ENCODE data around the gene EIF5B.
"Not testable (repeated sequence)": the region's sequence is repeated elsewhere in the genome, so short reads cannot be mapped to it uniquely, and the experiment has no call there.

Gene EIF5B

GRCh38 chr2:99365661-99366060, 28.5 kb downstream of the EIF5B start:
- H3K4me1 ChIP-seq (ENCODE audit: control insufficient read depth in 2 of 2, insufficient read depth in 2 of 2, low read length in 2 of 2), result no peaks in the 10 kb centered on the region
- no peak overlapping the region for H3K27ac ChIP-seq (ENCODE audit: low read depth in 2 of 2, low read length in 2 of 2)
- peaks cover 40 to 48% of the 10 kb centered on the region in 2 donors for H3K36me3 ChIP-seq (ENCODE audit: control insufficient read depth in 2 of 2, insufficient read depth in 2 of 2, low read length in 2 of 2)
- H3K9ac ChIP-seq (ENCODE audit: low read depth in 1 of 2, low read length in 2 of 2), result no peak overlapping the region
- no peak overlapping the region for H3K4me3 ChIP-seq (ENCODE audit: low read length in 2 of 2)
- H3K27me3 ChIP-seq (ENCODE audit: control insufficient read depth in 2 of 2, insufficient read depth in 2 of 2, low read length in 2 of 2), result no peaks in the 10 kb centered on the region
- no peaks in the 10 kb centered on the region for H3K9me3 ChIP-seq (ENCODE audit: control insufficient read depth in 2 of 2, low read length in 2 of 2)

- not testable (repeated sequence) for H3K27ac ChIP-seq (ENCODE audit: low read depth in 2 of 2, low read length in 2 of 2); H3K27me3 ChIP-seq (ENCODE audit: control insufficient read depth in 2 of 2, insufficient read depth in 2 of 2, low read length in 2 of 2); H3K4me1 ChIP-seq (ENCODE audit: control insufficient read depth in 2 of 2, insufficient read depth in 2 of 2, low read length in 2 of 2); H3K9ac ChIP-seq (ENCODE audit: low read depth in 1 of 2, low read length in 2 of 2); H3K4me3 ChIP-seq (ENCODE audit: low read length in 2 of 2); H3K9me3 ChIP-seq (ENCODE audit: control insufficient read depth in 2 of 2, low read length in 2 of 2)
- peaks cover 48 to 51% of the 10 kb centered on the region in 2 donors for H3K36me3 ChIP-seq (ENCODE audit: control insufficient read depth in 2 of 2, insufficient read depth in 2 of 2, low read length in 2 of 2)
Observed at GRCh38 chr2:99368854-99369253, 31.7 kb downstream of the EIF5B start.

GRCh38 chr2:99373144-99373543, 36.0 kb downstream of the EIF5B start:
- Histone ChIP-seq H3K27me3 (ENCODE audit: control insufficient read depth in 2 of 2, insufficient read depth in 2 of 2, low read length in 2 of 2) (no peaks in the 10 kb centered on the region), H3K9ac (ENCODE audit: low read depth in 1 of 2, low read length in 2 of 2) (no peak overlapping the region), H3K27ac (ENCODE audit: low read depth in 2 of 2, low read length in 2 of 2) (no peak overlapping the region), H3K4me1 (ENCODE audit: control insufficient read depth in 2 of 2, insufficient read depth in 2 of 2, low read length in 2 of 2) (no peaks in the 10 kb centered on the region), H3K4me3 (ENCODE audit: low read length in 2 of 2) (no peak overlapping the region), H3K36me3 (ENCODE audit: control insufficient read depth in 2 of 2, insufficient read depth in 2 of 2, low read length in 2 of 2) (peaks cover 40 to 44% of the 10 kb centered on the region in 2 donors), H3K9me3 (ENCODE audit: control insufficient read depth in 2 of 2, low read length in 2 of 2) (no peaks in the 10 kb centered on the region)

GRCh38 chr2:99374747-99375146, 37.6 kb downstream of the EIF5B start:
- Histone ChIP-seq H3K27me3 (ENCODE audit: control insufficient read depth in 2 of 2, insufficient read depth in 2 of 2, low read length in 2 of 2) (no peaks in the 10 kb centered on the region), H3K9ac (ENCODE audit: low read depth in 1 of 2, low read length in 2 of 2) (no peak overlapping the region), H3K36me3 (ENCODE audit: control insufficient read depth in 2 of 2, insufficient read depth in 2 of 2, low read length in 2 of 2) (peaks cover 40 to 47% of the 10 kb centered on the region in 2 donors), H3K27ac (ENCODE audit: low read depth in 2 of 2, low read length in 2 of 2) (no peak overlapping the region), H3K4me3 (ENCODE audit: low read length in 2 of 2) (no peak overlapping the region), H3K4me1 (ENCODE audit: control insufficient read depth in 2 of 2, insufficient read depth in 2 of 2, low read length in 2 of 2) (no peaks in the 10 kb centered on the region), H3K9me3 (ENCODE audit: control insufficient read depth in 2 of 2, low read length in 2 of 2) (no peaks in the 10 kb centered on the region)

GRCh38 chr2:99376254-99376864, 39.2 kb downstream of the EIF5B start:
- Histone ChIP-seq H3K27me3 (ENCODE audit: control insufficient read depth in 2 of 2, insufficient read depth in 2 of 2, low read length in 2 of 2) (no peaks in the 10 kb centered on the region), H3K4me3 (ENCODE audit: low read length in 2 of 2) (no peak overlapping the region), H3K9me3 (ENCODE audit: control insufficient read depth in 2 of 2, low read length in 2 of 2) (no peaks in the 10 kb centered on the region), H3K36me3 (ENCODE audit: control insufficient read depth in 2 of 2, insufficient read depth in 2 of 2, low read length in 2 of 2) (peaks cover 48 to 51% of the 10 kb centered on the region in 2 donors), H3K27ac (ENCODE audit: low read depth in 2 of 2, low read length in 2 of 2) (no peak overlapping the region), H3K4me1 (ENCODE audit: control insufficient read depth in 2 of 2, insufficient read depth in 2 of 2, low read length in 2 of 2) (no peaks in the 10 kb centered on the region), H3K9ac (ENCODE audit: low read depth in 1 of 2, low read length in 2 of 2) (no peak overlapping the region)

GRCh38 chr2:99377879-99378278, 40.7 kb downstream of the EIF5B start:
- Histone ChIP-seq H3K4me3 (ENCODE audit: low read length in 2 of 2) (no peak overlapping the region), H3K36me3 (ENCODE audit: control insufficient read depth in 2 of 2, insufficient read depth in 2 of 2, low read length in 2 of 2) (peaks cover 50 to 55% of the 10 kb centered on the region in 2 donors), H3K4me1 (ENCODE audit: control insufficient read depth in 2 of 2, insufficient read depth in 2 of 2, low read length in 2 of 2) (no peaks in the 10 kb centered on the region), H3K9me3 (ENCODE audit: control insufficient read depth in 2 of 2, low read length in 2 of 2) (no peaks in the 10 kb centered on the region), H3K9ac (ENCODE audit: low read depth in 1 of 2, low read length in 2 of 2) (no peak overlapping the region), H3K27ac (ENCODE audit: low read depth in 2 of 2, low read length in 2 of 2) (no peak overlapping the region), H3K27me3 (ENCODE audit: control insufficient read depth in 2 of 2, insufficient read depth in 2 of 2, low read length in 2 of 2) (no peaks in the 10 kb centered on the region)

- H3K4me1 ChIP-seq (ENCODE audit: control insufficient read depth in 2 of 2, insufficient read depth in 2 of 2, low read length in 2 of 2), result no peaks in the 10 kb centered on the region
- H3K4me3 ChIP-seq (ENCODE audit: low read length in 2 of 2), result no peak overlapping the region
- no peaks in the 10 kb centered on the region for H3K27me3 ChIP-seq (ENCODE audit: control insufficient read depth in 2 of 2, insufficient read depth in 2 of 2, low read length in 2 of 2)
- H3K36me3 ChIP-seq (ENCODE audit: control insufficient read depth in 2 of 2, insufficient read depth in 2 of 2, low read length in 2 of 2), result peaks cover 49 to 56% of the 10 kb centered on the region in 2 donors
- H3K9me3 ChIP-seq (ENCODE audit: control insufficient read depth in 2 of 2, low read length in 2 of 2), result no peaks in the 10 kb centered on the region
- no peak overlapping the region for H3K27ac ChIP-seq (ENCODE audit: low read depth in 2 of 2, low read length in 2 of 2)
- H3K9ac ChIP-seq (ENCODE audit: low read depth in 1 of 2, low read length in 2 of 2), result no peak overlapping the region
Observed at GRCh38 chr2:99380376-99381010, 43.3 kb downstream of the EIF5B start.

- Histone ChIP-seq H3K9me3 (ENCODE audit: control insufficient read depth in 2 of 2, low read length in 2 of 2) (no peaks in the 10 kb centered on the region), H3K4me1 (ENCODE audit: control insufficient read depth in 2 of 2, insufficient read depth in 2 of 2, low read length in 2 of 2) (no peaks in the 10 kb centered on the region), H3K36me3 (ENCODE audit: control insufficient read depth in 2 of 2, insufficient read depth in 2 of 2, low read length in 2 of 2) (peaks cover 38 to 46% of the 10 kb centered on the region in 2 donors)
Observed at GRCh38 chr2:99382143-99382542, 45.0 kb downstream of the EIF5B start.

GRCh38 chr2:99386011-99386410, 48.8 kb downstream of the EIF5B start:
- H3K27me3 ChIP-seq (ENCODE audit: control insufficient read depth in 2 of 2, insufficient read depth in 2 of 2, low read length in 2 of 2), result no peaks in the 10 kb centered on the region
- no peaks in the 10 kb centered on the region for H3K9me3 ChIP-seq (ENCODE audit: control insufficient read depth in 2 of 2, low read length in 2 of 2)
- H3K36me3 ChIP-seq (ENCODE audit: control insufficient read depth in 2 of 2, insufficient read depth in 2 of 2, low read length in 2 of 2), result peaks cover 28 to 32% of the 10 kb centered on the region in 2 donors
- H3K9ac ChIP-seq (ENCODE audit: low read depth in 1 of 2, low read length in 2 of 2), result no peak overlapping the region
- H3K4me1 ChIP-seq (ENCODE audit: control insufficient read depth in 2 of 2, insufficient read depth in 2 of 2, low read length in 2 of 2), result no peaks in the 10 kb centered on the region
- H3K4me3 ChIP-seq (ENCODE audit: low read length in 2 of 2), result no peak overlapping the region
- no peak overlapping the region for H3K27ac ChIP-seq (ENCODE audit: low read depth in 2 of 2, low read length in 2 of 2)

More at GRCh38 chr2:99382143-99382542, 45.0 kb downstream of the EIF5B start:
- no peak overlapping the region for H3K9ac ChIP-seq (ENCODE audit: low read depth in 1 of 2, low read length in 2 of 2)
- no peaks in the 10 kb centered on the region for H3K27me3 ChIP-seq (ENCODE audit: control insufficient read depth in 2 of 2, insufficient read depth in 2 of 2, low read length in 2 of 2)
- no peak overlapping the region for H3K27ac ChIP-seq (ENCODE audit: low read depth in 2 of 2, low read length in 2 of 2)
- no peak overlapping the region for H3K4me3 ChIP-seq (ENCODE audit: low read length in 2 of 2)

GRCh38 chr2:99388892-99389291, 51.7 kb downstream of the EIF5B start:
- no peaks in the 10 kb centered on the region for H3K9me3 ChIP-seq (ENCODE audit: control insufficient read depth in 2 of 2, low read length in 2 of 2)
- H3K27ac ChIP-seq (ENCODE audit: low read depth in 2 of 2, low read length in 2 of 2), result no peak overlapping the region
- no peak overlapping the region for H3K9ac ChIP-seq (ENCODE audit: low read depth in 1 of 2, low read length in 2 of 2)
- peaks cover 23% of the 10 kb centered on the region in 2 donors for H3K36me3 ChIP-seq (ENCODE audit: control insufficient read depth in 2 of 2, insufficient read depth in 2 of 2, low read length in 2 of 2)
- H3K27me3 ChIP-seq (ENCODE audit: control insufficient read depth in 2 of 2, insufficient read depth in 2 of 2, low read length in 2 of 2), result no peaks in the 10 kb centered on the region
- H3K4me3 ChIP-seq (ENCODE audit: low read length in 2 of 2), result no peak overlapping the region
- peaks cover 0 to 2% of the 10 kb centered on the region in 2 donors for H3K4me1 ChIP-seq (ENCODE audit: control insufficient read depth in 2 of 2, insufficient read depth in 2 of 2, low read length in 2 of 2)

Measured in mucosa of rectum (tissue), 2 donors.